Activated naive CD4-positive, alpha-beta T cell treated with Interleukin-2 at 50 U/mL for 16 hours (primary cell): ENCODE measurements around the gene DLX6.

ENCODE experiments used
- DNase-seq: peaks from one replicate; pipeline ENCODE4 v3.0.0-alpha.2; 2020

Gene DLX6

GRCh38 chr7:96996111-96996957 is 9.0 kb upstream of the DLX6 start:
- no peak for DNase-seq

GRCh38 chr7:96996958-96997511 is 8.3 kb upstream of the DLX6 start:
- DNase-seq, result no peak

GRCh38 chr7:96997512-96998032 is 7.8 kb upstream of the DLX6 start:
- no peak for DNase-seq

DNA sequence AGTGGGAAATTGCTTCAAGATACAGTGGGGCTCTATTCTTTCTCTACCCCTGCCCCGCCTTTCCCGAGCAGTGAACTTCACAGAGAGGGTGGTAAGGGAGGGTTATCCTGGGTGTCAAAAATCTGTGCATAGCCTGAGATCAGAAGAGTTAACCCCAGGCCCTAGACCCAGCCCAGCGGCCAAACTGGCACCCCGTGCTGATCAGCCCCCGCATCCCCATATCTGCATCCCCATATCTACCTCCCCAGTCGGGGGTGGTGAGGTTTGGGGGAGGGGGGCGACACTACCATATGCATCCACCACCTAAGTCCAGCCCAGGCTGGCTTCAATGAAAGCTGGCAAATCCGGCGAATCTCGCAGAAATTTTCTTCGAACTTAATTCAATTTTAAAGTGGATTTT is 7.0 kb upstream of the DLX6 start:
- DNase-seq, result no peak

- no peak for DNase-seq
These were observed 6.6 kb upstream of the DLX6 start for GRCh38 chr7:96998744-96999143.

DNA sequence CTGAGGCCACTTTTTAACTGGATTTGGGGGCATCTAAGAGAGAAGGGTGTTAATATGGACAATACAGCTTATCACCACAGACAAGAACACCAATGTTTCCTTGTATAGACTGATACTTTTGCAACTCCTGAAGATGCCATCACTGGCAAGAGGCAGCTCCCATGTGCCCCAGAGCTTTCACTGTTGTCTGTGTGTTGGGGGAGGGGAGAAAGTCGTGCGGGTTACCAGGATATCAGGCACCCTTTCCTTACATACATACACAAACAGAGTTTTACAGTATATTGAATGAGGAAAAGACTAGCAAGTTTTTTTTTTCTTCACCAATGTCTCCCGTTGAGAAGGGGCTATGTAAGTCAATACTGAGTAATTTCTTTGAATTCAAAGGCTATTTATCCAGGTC is 4.1 kb upstream of the DLX6 start:
- DNase-seq, result no peak

GRCh38 chr7:97001656-97002554 is 3.4 kb upstream of the DLX6 start:
- DNase-seq, result no peak

- no peak for DNase-seq
These were observed 2.6 kb upstream of the DLX6 start for GRCh38 chr7:97002555-97003261.

GRCh38 chr7:97003262-97004246 is 1.8 kb upstream of the DLX6 start:
- DNase-seq, result no peak

GRCh38 chr7:97004247-97005182 is 838 bp upstream of the DLX6 start:
- no peak for DNase-seq

DNA sequence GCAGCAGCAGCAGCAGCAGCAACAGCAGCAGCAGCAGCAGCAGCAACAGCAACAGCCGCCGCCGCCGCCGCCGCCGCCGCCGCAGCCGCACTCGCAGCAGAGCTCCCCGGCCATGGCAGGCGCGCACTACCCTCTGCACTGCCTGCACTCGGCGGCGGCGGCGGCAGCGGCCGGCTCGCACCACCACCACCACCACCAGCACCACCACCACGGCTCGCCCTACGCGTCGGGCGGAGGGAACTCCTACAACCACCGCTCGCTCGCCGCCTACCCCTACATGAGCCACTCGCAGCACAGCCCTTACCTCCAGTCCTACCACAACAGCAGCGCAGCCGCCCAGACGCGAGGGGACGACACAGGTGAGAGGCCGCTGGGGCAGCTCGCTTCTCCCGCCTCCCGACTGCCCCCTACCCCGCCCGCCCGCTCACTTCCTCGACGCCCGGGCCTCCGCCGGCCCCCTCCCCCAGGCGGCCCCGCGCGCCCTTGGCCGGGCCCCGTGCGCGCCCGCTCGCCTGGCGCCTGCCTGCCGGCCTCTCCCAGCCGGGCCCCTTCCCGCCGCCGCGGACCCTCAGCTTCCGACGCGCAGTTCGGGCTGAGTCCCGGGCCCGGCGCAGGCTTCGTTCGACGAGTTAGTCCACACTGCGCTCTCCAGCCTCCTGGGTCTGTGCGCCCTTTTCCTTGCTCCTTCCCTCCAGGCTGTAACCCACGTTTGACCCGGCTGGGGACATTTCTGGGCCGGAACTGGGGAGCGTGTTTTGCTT is 882 bp downstream of the DLX6 start:
- DNase-seq, result peak; percentile 23

DNA sequence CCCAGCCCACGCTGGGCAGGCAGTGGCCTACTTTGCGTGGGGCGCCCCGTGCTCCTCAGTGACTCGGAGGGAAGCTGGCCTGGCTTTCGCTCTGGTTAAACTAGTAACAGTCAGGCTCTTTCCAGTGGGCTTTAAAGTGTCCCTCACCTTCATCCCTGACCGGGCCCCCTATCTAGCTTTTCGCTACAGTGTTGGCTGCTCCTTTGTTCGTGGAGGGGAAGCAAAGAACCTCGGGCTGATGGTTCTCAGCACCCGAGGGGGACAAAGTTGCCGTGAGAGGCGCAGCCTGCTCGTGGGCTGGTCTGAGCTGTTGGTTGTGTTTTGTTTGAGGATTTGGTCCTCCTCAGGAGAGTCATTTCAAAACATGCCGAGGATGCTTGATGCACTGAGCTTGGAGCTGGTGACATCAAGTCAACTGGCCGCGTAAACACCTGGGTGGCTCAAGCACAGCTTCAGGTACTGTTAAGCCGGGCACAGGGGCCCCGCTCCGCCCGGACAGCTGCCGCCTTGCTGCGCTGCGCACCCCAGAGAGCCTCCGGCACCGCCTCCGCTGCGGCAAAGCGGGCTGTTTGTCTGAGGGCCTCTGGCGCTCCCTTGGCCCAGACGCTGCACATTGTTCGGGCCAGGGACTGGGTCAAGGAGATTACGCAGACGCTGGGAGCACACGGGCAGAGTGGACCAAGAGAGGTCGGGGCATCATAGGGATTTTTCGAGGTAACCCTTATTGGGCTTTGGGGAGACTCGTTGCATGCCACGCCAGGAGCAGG is 1.6 kb downstream of the DLX6 start:
- no peak for DNase-seq

DNA sequence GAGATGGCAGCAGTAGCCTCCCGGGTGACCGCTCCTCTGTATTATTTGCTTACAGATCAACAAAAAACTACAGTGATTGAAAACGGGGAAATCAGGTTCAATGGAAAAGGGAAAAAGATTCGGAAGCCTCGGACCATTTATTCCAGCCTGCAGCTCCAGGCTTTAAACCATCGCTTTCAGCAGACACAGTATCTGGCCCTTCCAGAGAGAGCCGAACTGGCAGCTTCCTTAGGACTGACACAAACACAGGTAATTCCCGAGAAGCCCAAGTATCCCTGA is 2.2 kb downstream of the DLX6 start:
- no peak for DNase-seq

DNA sequence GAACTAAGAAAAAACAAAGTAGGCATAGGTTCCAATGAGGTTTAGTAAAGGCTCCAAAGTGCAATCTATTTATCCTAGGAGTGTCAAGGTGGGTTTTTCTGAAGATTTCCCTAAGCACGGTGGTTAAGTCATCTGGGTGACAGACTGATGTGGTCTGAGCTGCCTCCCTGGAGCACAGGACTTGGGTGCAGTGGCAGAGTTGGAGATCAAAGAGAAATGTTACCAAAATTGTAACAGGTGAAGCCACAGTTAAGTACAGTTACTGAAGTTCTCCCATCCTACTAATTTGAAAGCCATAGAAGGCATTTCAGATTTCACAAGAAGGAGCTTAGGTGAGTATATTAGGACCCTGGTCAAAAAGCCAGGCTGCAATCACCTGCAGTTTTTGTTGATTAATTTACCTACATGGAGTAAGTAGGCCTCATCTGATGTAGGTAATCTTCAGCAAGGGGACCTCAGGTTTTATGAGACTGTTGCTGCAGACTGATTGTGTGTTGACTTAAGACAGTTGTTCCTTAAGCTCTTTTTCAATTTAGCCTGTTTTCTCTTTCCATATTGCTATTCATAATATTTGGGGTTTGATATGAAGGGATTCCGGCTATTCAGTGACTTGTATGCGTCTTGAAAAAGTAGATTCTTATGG is 3.0 kb downstream of the DLX6 start:
- no peak for DNase-seq

- no peak for DNase-seq
These were observed 4.7 kb downstream of the DLX6 start for GRCh38 chr7:97009753-97010732.

DNA sequence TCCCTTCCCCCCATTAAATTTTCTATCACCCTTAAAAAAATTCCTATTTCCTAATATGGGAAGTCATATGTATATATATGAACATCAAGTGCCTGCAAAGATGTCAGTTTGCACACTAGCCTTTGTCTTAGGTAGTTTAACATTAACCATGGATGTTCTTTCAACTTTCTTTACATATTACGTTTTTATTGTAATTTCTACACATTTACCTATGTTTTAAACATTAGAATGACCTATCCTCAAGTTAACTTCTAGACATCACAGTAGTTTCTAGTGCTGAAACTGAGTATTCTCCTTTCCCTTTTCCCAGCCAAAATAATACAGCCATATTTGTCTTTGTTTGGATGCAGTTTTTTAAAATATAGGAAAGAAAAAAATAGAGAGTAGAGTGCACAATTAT is 5.8 kb downstream of the DLX6 start:
- no peak for DNase-seq
